ENCODE data around the gene ORC6. TPM values are rescaled to one million over a fixed set of nuclear protein-coding genes. Genes with fewer than 3 reads are reported as not detected.
A peak's percentile ranks its signal among the peaks of the same experiment; 100 is the strongest.
"Not testable (repeated sequence)": the region's sequence is repeated elsewhere in the genome, so short reads cannot be mapped to it uniquely, and the experiment has no call there.

Gene ORC6
- total RNA-seq, result 7.2 TPM

- DNase-seq, result peak; percentile 99
Measured at GRCh38 chr16:46689365-46690280, at the start of gene ORC6. Gene ORC6 (plus strand): TSS chr16:46689659. CDS start chr16:46689706, 47 bp downstream.

- DNase-seq, result no peak
Measured at GRCh38 chr16:46648656-46649055, 40.8 kb upstream of the ORC6 start.

- DNase-seq, result no peak
Measured at GRCh38 chr16:46649588-46650253, 39.7 kb upstream of the ORC6 start.

- no peak for DNase-seq
Measured at GRCh38 chr16:46650254-46650623, 39.2 kb upstream of the ORC6 start.

- no peak for DNase-seq
Measured at GRCh38 chr16:46651305-46651704, 38.2 kb upstream of the ORC6 start.

DNA sequence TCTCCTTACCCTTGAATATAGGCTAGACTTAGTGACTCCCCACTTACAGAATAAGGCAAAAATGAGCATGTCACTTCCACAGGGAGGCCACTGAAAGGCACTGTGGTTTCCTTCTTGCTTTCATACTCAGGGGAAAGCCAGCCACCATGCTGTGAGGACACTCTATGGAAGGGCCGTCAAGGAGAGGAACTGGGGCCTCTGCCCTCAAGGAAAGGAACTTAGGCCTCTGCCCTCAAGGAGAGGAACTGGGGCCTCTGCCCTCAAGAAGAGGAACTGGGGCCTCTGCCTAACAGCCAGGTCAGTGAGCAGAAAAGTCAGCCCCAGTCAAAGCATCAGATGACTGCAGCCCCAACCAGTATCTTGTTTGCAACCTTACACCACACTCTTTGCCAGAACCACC lies 30.5 kb upstream of the ORC6 start:
- DNase-seq, result no peak

DNA sequence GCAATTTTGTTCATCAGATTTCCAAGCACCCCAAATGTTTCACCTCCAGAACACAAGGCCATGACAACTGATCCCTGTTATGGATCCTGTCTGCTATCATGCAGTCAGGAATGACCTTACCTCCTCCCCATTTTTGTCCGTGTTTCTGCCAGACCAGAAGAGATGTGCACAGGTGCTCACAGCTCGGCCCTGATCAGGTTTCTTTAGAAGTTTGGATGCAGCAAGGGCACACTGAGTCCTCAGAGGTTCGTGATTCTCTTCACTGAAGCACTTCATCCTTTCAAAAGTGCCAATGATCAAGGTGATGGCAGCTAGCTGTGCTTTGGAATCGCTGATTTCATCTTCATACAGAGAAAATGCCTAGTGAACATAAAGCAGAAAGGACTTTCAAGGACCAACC lies 27.3 kb upstream of the ORC6 start:
- DNase-seq, result no peak

DNA sequence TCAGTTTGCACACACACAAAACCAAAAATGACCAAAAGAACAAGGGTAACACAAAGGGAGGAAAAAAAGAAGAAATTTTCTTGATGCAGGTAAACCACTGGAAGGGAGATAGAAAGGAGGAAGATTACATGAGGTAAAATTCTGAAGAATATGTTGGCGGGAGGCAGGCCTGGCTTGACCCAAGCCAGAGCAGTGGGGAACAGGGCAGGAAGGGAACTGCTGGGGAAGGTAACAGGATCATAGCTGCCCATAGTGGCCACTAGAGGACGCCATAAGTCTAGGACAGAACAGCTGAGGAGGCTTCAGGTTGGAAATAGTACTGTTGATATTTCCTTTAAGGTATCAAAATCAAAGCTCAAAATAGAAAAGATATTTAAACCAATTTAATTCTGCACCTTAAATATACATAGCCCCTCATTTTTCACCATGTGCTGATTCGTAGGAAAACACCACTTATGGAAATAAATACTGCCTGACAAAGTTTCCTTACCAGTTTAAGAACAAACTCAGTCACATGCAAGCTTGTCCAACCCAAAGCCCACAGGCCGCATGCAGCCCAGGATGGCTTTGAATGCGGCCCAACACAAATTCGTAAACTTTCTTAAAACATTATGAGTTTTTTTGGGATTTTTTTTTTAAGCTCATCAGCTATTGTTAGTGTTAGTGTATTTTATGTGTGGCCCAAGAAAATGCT lies 16.0 kb upstream of the ORC6 start:
- no peak for DNase-seq

GRCh38 chr16:46677943-46678342 lies 11.5 kb upstream of the ORC6 start:
- DNase-seq, result not testable (repeated sequence)

- DNase-seq, result not testable (repeated sequence)
Measured at GRCh38 chr16:46681867-46682266, 7.6 kb upstream of the ORC6 start.

- DNase-seq, result no peak
Measured at GRCh38 chr16:46686815-46687473, 2.5 kb upstream of the ORC6 start.

- no peak for DNase-seq
Measured at GRCh38 chr16:46687486-46687885, 2.0 kb upstream of the ORC6 start.

GRCh38 chr16:46688101-46688653 lies 1.3 kb upstream of the ORC6 start:
- peak; percentile 48 for DNase-seq

DNA sequence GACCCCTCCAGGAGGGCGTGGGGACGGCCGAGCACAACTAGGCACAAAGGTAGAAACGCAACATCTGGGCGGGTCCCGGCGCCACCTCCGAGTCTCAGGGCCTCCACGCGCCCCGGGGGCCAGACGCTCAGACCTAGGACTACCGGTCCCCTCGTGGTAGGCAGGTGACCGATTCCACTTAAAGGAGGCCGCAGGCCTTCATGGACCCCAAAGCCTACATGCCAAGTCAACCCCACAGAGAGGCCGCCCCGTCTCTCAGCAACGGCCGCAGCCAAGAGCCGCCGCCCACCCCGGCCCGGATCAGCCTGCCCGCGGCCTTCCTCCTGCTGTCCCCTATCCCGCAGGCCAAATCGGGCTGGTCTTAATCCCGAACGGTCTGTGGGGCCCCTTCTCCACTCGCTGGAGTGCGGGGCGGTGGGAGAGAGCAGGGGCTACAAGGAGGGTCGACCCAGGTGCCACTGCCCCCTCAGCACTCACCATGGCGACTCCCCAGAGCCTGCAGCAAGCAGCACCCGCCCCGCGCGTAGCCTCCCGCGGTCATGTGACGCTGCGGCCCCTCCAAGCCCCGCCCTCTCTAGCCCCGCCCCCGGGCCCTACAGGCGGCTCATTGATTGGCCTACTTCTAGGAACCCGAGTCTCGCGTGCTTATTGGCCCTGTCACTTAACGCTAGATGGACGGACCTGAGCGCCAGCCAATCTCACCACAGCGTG lies 650 bp upstream of the ORC6 start, which contains the start of gene VPS35:
Gene VPS35, minus strand, starts transcription at position 525 of the 711 bp plus-strand sequence. Its CDS starts 45 bp downstream, at position 480.
- DNase-seq, result peak; percentile 48

DNA sequence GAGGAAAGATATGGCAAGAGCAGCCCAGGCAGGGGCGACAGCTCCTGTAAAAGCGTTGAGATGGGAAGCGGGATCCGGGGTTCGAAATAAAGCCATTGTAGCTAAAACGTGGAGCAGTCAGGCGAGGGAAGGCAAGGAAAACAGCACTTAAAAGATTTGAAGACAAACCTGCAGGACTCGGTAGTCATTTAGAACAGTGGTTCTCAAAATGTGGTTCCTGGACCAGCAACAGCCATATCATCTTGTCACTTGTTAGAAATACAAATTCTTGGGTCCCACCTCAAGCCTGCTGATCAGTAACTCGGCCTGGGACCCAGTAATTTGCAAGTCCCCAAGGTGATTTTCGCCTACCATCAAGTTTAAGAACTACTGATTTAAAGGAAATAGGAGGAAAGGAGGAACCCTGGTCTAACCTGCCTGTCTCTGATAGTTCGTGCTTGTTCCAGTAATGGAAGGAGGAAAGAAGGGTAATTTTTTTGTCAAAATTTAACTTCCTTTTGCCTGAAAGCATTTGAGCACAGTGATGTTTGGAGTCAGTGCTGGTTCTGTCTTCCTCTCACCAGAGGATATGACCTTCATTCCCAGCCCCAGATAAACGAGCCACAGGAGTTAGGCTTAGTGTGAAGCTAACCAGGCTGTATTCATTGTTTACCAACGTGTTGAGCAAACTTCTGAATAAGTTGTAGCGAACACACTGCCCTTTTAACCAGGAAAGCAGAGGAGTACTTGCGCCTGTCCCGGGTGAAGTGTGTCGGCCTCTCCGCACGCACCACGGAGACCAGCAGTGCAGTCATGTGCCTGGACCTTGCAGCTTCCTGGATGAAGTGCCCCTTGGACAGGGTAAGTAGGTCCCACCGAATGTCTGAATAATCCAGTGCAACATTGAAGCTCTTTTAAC lies 1.1 kb downstream of the ORC6 start:
- DNase-seq, result no peak

- DNase-seq, result no peak
Measured at GRCh38 chr16:46691726-46692125, 2.3 kb downstream of the ORC6 start.

DNA sequence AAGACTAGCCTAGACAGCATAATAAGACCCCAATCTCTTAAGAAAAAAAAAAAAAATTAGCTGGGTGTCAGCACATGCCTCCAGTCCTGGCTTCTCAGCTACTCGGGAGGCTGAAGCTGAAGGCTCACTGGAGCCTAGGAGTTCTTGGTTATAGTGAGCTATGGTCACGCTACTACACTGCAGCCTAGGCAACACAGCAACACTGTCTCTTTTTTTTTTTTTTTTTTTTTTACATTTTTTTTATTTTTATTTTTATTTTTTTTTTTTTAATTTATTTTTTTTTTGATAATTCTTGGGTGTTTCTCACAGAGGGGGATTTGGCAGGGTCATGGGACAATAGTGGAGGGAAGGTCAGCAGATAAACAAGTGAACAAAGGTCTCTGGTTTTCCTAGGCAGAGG lies 4.1 kb downstream of the ORC6 start:
- DNase-seq, result no peak

DNA sequence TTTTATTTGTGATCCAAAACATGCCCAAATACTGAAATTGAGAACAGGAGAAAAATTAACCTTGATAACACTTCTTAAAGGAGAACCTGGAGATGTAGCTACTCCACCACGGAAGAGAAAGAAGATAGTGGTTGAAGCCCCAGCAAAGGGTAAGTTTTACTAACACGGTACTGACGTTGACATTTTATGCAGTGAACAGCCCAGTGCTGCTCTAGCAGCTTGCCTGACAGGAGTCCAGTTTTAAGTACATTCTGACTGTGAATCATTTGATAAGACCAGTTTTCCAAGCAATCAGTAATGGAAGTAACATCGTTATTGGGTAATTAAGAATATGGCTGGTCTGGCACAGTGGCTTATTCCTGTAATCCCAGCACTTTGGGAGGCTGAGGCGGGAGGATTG lies 6.5 kb downstream of the ORC6 start:
- no peak for DNase-seq

DNA sequence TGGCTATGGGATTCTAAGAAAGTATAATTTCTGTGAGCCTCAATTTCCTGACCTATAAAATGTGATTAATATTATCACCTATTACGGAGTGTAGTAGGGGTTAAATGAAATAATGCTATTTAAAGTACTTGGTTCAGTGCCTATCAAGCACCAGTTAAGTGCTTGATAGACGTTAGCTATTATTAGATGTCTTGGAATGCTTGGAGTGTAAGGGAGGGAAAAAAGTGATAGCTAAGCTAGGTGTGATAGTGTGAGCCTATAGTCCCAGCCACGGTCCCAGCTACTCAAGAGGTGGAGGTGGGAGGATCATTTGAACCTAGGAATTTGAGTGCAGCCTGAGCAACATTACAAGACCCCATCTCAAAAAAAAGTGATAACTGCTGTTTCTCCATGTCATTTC lies 7.5 kb downstream of the ORC6 start:
- no peak for DNase-seq

- no peak for DNase-seq
Measured at GRCh38 chr16:46700048-46700447, 10.6 kb downstream of the ORC6 start.

Measured in skin of body (tissue), 2 donors.